ENCODE results near the gene FAM32A.

GRCh38 chr19:16207063-16207462 is 21.9 kb downstream of the FAM32A start:
- TF ChIP-seq CTCF (IDR thresholded peaks at IDR 0.05) = no peak
- no peak for TF ChIP-seq EZH2 (IDR thresholded peaks at IDR 0.05; ENCODE audit: borderline replicate concordance, insufficient read depth, low read depth, low read length, poor library complexity, severe bottlenecking)
